DOHH2 (cell line): ENCODE data around the gene UNG.

Experiments
- EZH2phosphoT487 ChIP-seq: fragments of 200-600 bp; sonication (generic); IDR thresholded peaks from 2 replicates; pipeline ENCODE4 v1.6.1; 2017; ENCODE audit warnings: borderline replicate concordance, mild to moderate bottlenecking, antibody characterized with exemption, low read length, moderate library complexity, mixed read lengths
- TF ChIP-seq, protein P1 (sequence below): fragments of 200-600 bp; sonication (generic); IDR thresholded peaks from one replicate; pipeline ENCODE4 v1.5.1; 2014; ENCODE audit warnings: antibody characterized with exemption, mild to moderate bottlenecking, low read depth, low read length; ENCODE audit not compliant: poor library complexity, severe bottlenecking

DNA sequence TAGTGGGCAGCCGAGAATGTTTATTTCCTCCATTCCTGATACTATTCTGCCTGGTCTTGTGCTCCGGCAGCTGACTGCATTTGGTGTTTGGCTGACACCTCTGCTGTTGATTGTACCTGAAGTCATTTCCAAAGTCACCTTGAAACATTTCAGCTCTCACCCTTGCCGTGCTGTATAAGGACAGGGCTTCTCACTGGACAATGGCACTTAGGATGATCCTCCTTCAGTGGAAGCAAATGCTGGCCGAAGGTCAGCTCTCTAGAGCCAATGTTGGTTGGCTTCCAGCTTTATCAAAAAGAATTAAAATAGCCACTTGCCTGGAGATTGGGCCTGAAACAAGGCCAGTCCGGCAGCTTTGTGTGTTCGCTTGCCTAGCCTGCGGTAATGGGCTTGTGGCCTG is 63.0 kb downstream of the UNG start:
- TF ChIP-seq, protein P1, sequence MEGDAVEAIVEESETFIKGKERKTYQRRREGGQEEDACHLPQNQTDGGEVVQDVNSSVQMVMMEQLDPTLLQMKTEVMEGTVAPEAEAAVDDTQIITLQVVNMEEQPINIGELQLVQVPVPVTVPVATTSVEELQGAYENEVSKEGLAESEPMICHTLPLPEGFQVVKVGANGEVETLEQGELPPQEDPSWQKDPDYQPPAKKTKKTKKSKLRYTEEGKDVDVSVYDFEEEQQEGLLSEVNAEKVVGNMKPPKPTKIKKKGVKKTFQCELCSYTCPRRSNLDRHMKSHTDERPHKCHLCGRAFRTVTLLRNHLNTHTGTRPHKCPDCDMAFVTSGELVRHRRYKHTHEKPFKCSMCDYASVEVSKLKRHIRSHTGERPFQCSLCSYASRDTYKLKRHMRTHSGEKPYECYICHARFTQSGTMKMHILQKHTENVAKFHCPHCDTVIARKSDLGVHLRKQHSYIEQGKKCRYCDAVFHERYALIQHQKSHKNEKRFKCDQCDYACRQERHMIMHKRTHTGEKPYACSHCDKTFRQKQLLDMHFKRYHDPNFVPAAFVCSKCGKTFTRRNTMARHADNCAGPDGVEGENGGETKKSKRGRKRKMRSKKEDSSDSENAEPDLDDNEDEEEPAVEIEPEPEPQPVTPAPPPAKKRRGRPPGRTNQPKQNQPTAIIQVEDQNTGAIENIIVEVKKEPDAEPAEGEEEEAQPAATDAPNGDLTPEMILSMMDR: no peak
- TF ChIP-seq EZH2phosphoT487: no peak
